Measurements from ENCODE around the gene DHTKD1. TPM values are rescaled to one million over a fixed set of nuclear protein-coding genes. Genes with fewer than 3 reads are reported as not detected.

The DHTKD1 gene
- total and polyA plus RNA-seq, 7 experiments from 2014 or later, result 5.0 to 25.9 (median 12.2) TPM

GRCh38 chr10:12073526-12073925 lies 4.8 kb downstream of the DHTKD1 start:
- H3K9me3 ChIP-seq (ENCODE audit: control insufficient read depth in 2 of 3, low read length in 3 of 3), result no peaks in the 10 kb centered on the region
- H3K27me3 ChIP-seq (ENCODE audit: control insufficient read depth in 2 of 2, insufficient read depth in 2 of 2, low read length in 2 of 2), result no peaks in the 10 kb centered on the region
- peaks cover 0 to 8% (median 6%) of the 10 kb centered on the region in 5 donors for H3K36me3 Mint-ChIP-seq
- POLR2A ChIA-PET, result no interaction called here
- H3K4me3 ChIP-seq (ENCODE audit: low read length), result no peak overlapping the region
- no peak overlapping the region for H3K4me3 Mint-ChIP-seq
- intact Hi-C loops (cut with micrococcal nuclease), result no loop called here
- H3K27me3 Mint-ChIP-seq, result no peaks in the 10 kb centered on the region
- no peak for DNase-seq
- H3K9me3 Mint-ChIP-seq, result no peaks in the 10 kb centered on the region
- peaks cover 0 to 9% (median 0%) of the 10 kb centered on the region in 3 experiments for H3K36me3 ChIP-seq (ENCODE audit: control insufficient read depth in 2 of 3, insufficient read depth in 3 of 3, low read length in 3 of 3)
- no peak overlapping the region for H3K27ac Mint-ChIP-seq
- H3K4me1 ChIP-seq (ENCODE audit: control insufficient read depth in 2 of 2, insufficient read depth in 2 of 2, low read length in 2 of 2), result peaks cover 6 to 8% of the 10 kb centered on the region in 2 donors
- peaks cover 12 to 27% (median 17%) of the 10 kb centered on the region in 7 donors for H3K4me1 Mint-ChIP-seq
- ATAC-seq, result no peak
- CTCF ChIA-PET, result interaction anchor here (0.6 to 0.7 kb wide), 3 partner anchors 20 to 74 kb away, joined by 3 read pairs; no protein-coding TSS in a partner anchor
- H3K27ac ChIP-seq (ENCODE audit: low read depth, low read length), result no peak overlapping the region

GRCh38 chr10:12077580-12078180 lies 8.9 kb downstream of the DHTKD1 start:
- Mint-ChIP-seq H3K4me1 (peaks cover 0 to 16% (median 4%) of the 10 kb centered on the region in 7 donors), H3K4me3 (no peak overlapping the region), H3K27ac (peak overlapping the region in 4 of 9 donors; percentile 16 to 70 (median 24)), H3K36me3 (peaks cover 0 to 19% (median 10%) of the 10 kb centered on the region in 5 donors), H3K27me3 (no peaks in the 10 kb centered on the region), H3K9me3 (no peaks in the 10 kb centered on the region)
- no peaks in the 10 kb centered on the region for H3K27me3 ChIP-seq (ENCODE audit: control insufficient read depth in 2 of 2, insufficient read depth in 2 of 2, low read length in 2 of 2)
- H3K27ac ChIP-seq (ENCODE audit: low read depth, low read length), result no peak overlapping the region
- CTCF ChIA-PET, result no interaction called here
- ATAC-seq (no peak), DNase-seq (no peak)
- no peaks in the 10 kb centered on the region for H3K9me3 ChIP-seq (ENCODE audit: control insufficient read depth in 2 of 3, low read length in 3 of 3)
- no peaks in the 10 kb centered on the region for H3K4me1 ChIP-seq (ENCODE audit: control insufficient read depth in 2 of 2, insufficient read depth in 2 of 2, low read length in 2 of 2)
- POLR2A ChIA-PET, result no interaction called here
- peaks cover 0 to 3% (median 0%) of the 10 kb centered on the region in 3 experiments for H3K36me3 ChIP-seq (ENCODE audit: control insufficient read depth in 2 of 3, insufficient read depth in 3 of 3, low read length in 3 of 3)
- intact Hi-C loops (cut with micrococcal nuclease), result no loop called here
- H3K4me3 ChIP-seq (ENCODE audit: low read length), result no peak overlapping the region

GRCh38 chr10:12081470-12081869 lies 12.7 kb downstream of the DHTKD1 start:
- peaks cover 0 to 34% (median 16%) of the 10 kb centered on the region in 5 donors for H3K36me3 Mint-ChIP-seq
- DNase-seq, result no peak
- Histone ChIP-seq H3K36me3 (ENCODE audit: control insufficient read depth in 2 of 3, insufficient read depth in 3 of 3, low read length in 3 of 3) (peaks cover 0 to 13% (median 0%) of the 10 kb centered on the region in 3 experiments), H3K4me3 (ENCODE audit: low read length) (no peak overlapping the region), H3K27me3 (ENCODE audit: control insufficient read depth in 2 of 2, insufficient read depth in 2 of 2, low read length in 2 of 2) (no peaks in the 10 kb centered on the region), H3K4me1 (ENCODE audit: control insufficient read depth in 2 of 2, insufficient read depth in 2 of 2, low read length in 2 of 2) (no peaks in the 10 kb centered on the region), H3K9me3 (ENCODE audit: control insufficient read depth in 2 of 3, low read length in 3 of 3) (no peaks in the 10 kb centered on the region), H3K27ac (ENCODE audit: low read depth, low read length) (no peak overlapping the region)
- no peak overlapping the region for H3K4me3 Mint-ChIP-seq
- H3K4me1 Mint-ChIP-seq, result peaks cover 0 to 6% (median 0%) of the 10 kb centered on the region in 7 donors
- ATAC-seq, result no peak
- ChIA-PET CTCF (no interaction called here), POLR2A (no interaction called here)
- intact Hi-C loops (cut with micrococcal nuclease), result no loop called here
- no peaks in the 10 kb centered on the region for H3K9me3 Mint-ChIP-seq
- no peaks in the 10 kb centered on the region for H3K27me3 Mint-ChIP-seq
- no peak overlapping the region for H3K27ac Mint-ChIP-seq

- DNase-seq, result no peak
- H3K36me3 ChIP-seq (ENCODE audit: control insufficient read depth in 2 of 3, insufficient read depth in 3 of 3, low read length in 3 of 3), result peaks cover 0 to 19% (median 0%) of the 10 kb centered on the region in 3 experiments
- H3K4me3 ChIP-seq (ENCODE audit: low read length), result no peak overlapping the region
- H3K4me1 ChIP-seq (ENCODE audit: control insufficient read depth in 2 of 2, insufficient read depth in 2 of 2, low read length in 2 of 2), result no peaks in the 10 kb centered on the region
- intact Hi-C loops (cut with micrococcal nuclease), result no loop called here
- Mint-ChIP-seq H3K27ac (no peak overlapping the region), H3K4me1 (peaks cover 0 to 6% (median 0%) of the 10 kb centered on the region in 7 donors), H3K27me3 (no peaks in the 10 kb centered on the region), H3K9me3 (no peaks in the 10 kb centered on the region), H3K36me3 (peaks cover 0 to 40% (median 16%) of the 10 kb centered on the region in 5 donors), H3K4me3 (no peak overlapping the region)
- H3K27ac ChIP-seq (ENCODE audit: low read depth, low read length), result no peak overlapping the region
- CTCF ChIA-PET, result no interaction called here
- no peak for ATAC-seq
- POLR2A ChIA-PET, result interaction anchor here (0.6 kb wide), 1 partner anchor 9 kb away, joined by 5 read pairs; no protein-coding TSS in a partner anchor
- no peaks in the 10 kb centered on the region for H3K27me3 ChIP-seq (ENCODE audit: control insufficient read depth in 2 of 2, insufficient read depth in 2 of 2, low read length in 2 of 2)
- H3K9me3 ChIP-seq (ENCODE audit: control insufficient read depth in 2 of 3, low read length in 3 of 3), result no peaks in the 10 kb centered on the region
Measured at GRCh38 chr10:12081879-12082557, 13.3 kb downstream of the DHTKD1 start.

GRCh38 chr10:12088919-12089318 lies 20.2 kb downstream of the DHTKD1 start:
- Histone ChIP-seq H3K27me3 (ENCODE audit: control insufficient read depth in 2 of 2, insufficient read depth in 2 of 2, low read length in 2 of 2) (no peaks in the 10 kb centered on the region), H3K27ac (ENCODE audit: low read depth, low read length) (no peak overlapping the region), H3K36me3 (ENCODE audit: control insufficient read depth in 2 of 3, insufficient read depth in 3 of 3, low read length in 3 of 3) (peaks cover 0 to 54% (median 0%) of the 10 kb centered on the region in 3 experiments), H3K4me3 (ENCODE audit: low read length) (no peak overlapping the region), H3K4me1 (ENCODE audit: control insufficient read depth in 2 of 2, insufficient read depth in 2 of 2, low read length in 2 of 2) (no peaks in the 10 kb centered on the region), H3K9me3 (ENCODE audit: control insufficient read depth in 2 of 3, low read length in 3 of 3) (no peaks in the 10 kb centered on the region)
- H3K9me3 Mint-ChIP-seq, result no peaks in the 10 kb centered on the region
- intact Hi-C loops (cut with micrococcal nuclease), result no loop called here
- no peak overlapping the region for H3K27ac Mint-ChIP-seq
- no peak for DNase-seq
- ATAC-seq, result no peak
- ChIA-PET CTCF (no interaction called here), POLR2A (interaction anchor here (0.6 kb wide), 1 partner anchor 146 kb away, joined by 4 read pairs; no protein-coding TSS in a partner anchor)
- H3K36me3 Mint-ChIP-seq, result peaks cover 0 to 66% (median 35%) of the 10 kb centered on the region in 5 donors
- H3K27me3 Mint-ChIP-seq, result no peaks in the 10 kb centered on the region
- H3K4me3 Mint-ChIP-seq, result no peak overlapping the region
- peaks cover 0 to 5% (median 0%) of the 10 kb centered on the region in 7 donors for H3K4me1 Mint-ChIP-seq

DNA sequence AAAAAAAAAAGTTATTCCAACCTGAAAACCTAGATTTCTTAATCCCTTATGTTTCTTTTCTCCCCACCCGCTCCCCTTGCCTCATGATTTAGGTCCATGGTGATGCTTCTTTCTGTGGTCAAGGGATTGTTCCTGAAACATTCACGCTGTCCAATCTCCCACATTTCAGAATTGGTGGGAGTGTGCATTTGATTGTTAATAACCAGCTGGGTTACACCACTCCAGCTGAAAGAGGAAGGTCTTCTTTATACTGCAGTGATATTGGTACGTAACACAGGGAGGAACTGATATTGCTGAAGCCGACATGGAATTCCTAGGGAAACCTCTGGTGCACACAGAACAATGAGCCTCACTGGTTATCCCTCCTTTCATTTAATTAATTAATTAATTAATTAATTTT lies 22.7 kb downstream of the DHTKD1 start:
- ATAC-seq, result no peak

More for the DNA sequence above, 22.7 kb downstream of the DHTKD1 start:
- Histone ChIP-seq H3K4me1 (ENCODE audit: control insufficient read depth in 2 of 2, insufficient read depth in 2 of 2, low read length in 2 of 2) (no peaks in the 10 kb centered on the region), H3K36me3 (ENCODE audit: control insufficient read depth in 2 of 3, insufficient read depth in 3 of 3, low read length in 3 of 3) (peaks cover 0 to 55% (median 0%) of the 10 kb centered on the region in 3 experiments), H3K9me3 (ENCODE audit: control insufficient read depth in 2 of 3, low read length in 3 of 3) (no peaks in the 10 kb centered on the region), H3K27ac (ENCODE audit: low read depth, low read length) (no peak overlapping the region), H3K4me3 (ENCODE audit: low read length) (no peak overlapping the region), H3K27me3 (ENCODE audit: control insufficient read depth in 2 of 2, insufficient read depth in 2 of 2, low read length in 2 of 2) (no peaks in the 10 kb centered on the region)
- Mint-ChIP-seq H3K4me3 (no peak overlapping the region), H3K27ac (peak overlapping the region in 1 of 9 donors; percentile 77), H3K27me3 (no peaks in the 10 kb centered on the region), H3K36me3 (peaks cover 0 to 66% (median 32%) of the 10 kb centered on the region in 5 donors), H3K4me1 (peaks cover 0 to 5% (median 0%) of the 10 kb centered on the region in 7 donors), H3K9me3 (no peaks in the 10 kb centered on the region)
- intact Hi-C loops (cut with micrococcal nuclease), result no loop called here
- ChIA-PET CTCF (no interaction called here), POLR2A (interaction anchor here (0.6 kb wide), 2 partner anchors 9 to 372 kb away, joined by 3 to 5 read pairs; no protein-coding TSS in a partner anchor)
- no peak for DNase-seq

All from naive thymus-derived CD4-positive, alpha-beta T cell (primary cell).